Activated CD4-positive, alpha-beta memory T cell treated with anti-CD3 and anti-CD28 coated beads, Interleukin-2, amount 10 ng/mL, durations not matched to agents 7 days and 5 days (primary cell): ENCODE measurements around the gene PEG3. TPM values are rescaled to one million over a fixed set of nuclear protein-coding genes. Genes with fewer than 3 reads are reported as not detected.

ENCODE experiments used
- CTCF ChIA-PET: fragments of 350-600 bp; sonication (Branson Sonifier 250); formaldehyde crosslinking; loops from one replicate; lab custom pipeline; 2021; ENCODE audit warnings: antibody characterized with exemption, inconsistent platforms; lab: Charles Lee
- POLR2A ChIA-PET: fragments of 350-600 bp; sonication (Branson Sonifier 250); formaldehyde crosslinking; loops from one replicate; lab custom pipeline; 2021; ENCODE audit warnings: antibody characterized with exemption; lab: Charles Lee
- DNase-seq: peaks from one replicate; pipeline ENCODE4 v3.0.0-alpha.2; 2020
- H3K27ac Mint-ChIP-seq: one replicate; pipeline ENCODE4 v1.8.0; 2021; ENCODE audit warnings: mild to moderate bottlenecking, mixed read lengths
- H3K27me3 Mint-ChIP-seq: one replicate; pipeline ENCODE4 v1.8.0; 2021; ENCODE audit warnings: mixed read lengths
- H3K36me3 Mint-ChIP-seq: one replicate; pipeline ENCODE4 v1.8.0; 2021; ENCODE audit warnings: low read depth, mixed read lengths
- H3K4me1 Mint-ChIP-seq: one replicate; pipeline ENCODE4 v1.8.0; 2021; ENCODE audit warnings: mixed read lengths
- H3K4me3 Mint-ChIP-seq: one replicate; pipeline ENCODE4 v1.8.0; 2021; ENCODE audit warnings: mild to moderate bottlenecking, mixed read lengths
- H3K9me3 Mint-ChIP-seq: one replicate; pipeline ENCODE4 v1.8.0; 2021; ENCODE audit warnings: mixed read lengths
- total RNA-seq, 2 experiments: library from RNA; stranded (reverse); gene quantifications; one replicate each; pipeline ENCODE4 v1.2.3, GENCODE V29; 2021

Gene PEG3
- total RNA-seq, 2 experiments from 2014 or later = not detected

DNA sequence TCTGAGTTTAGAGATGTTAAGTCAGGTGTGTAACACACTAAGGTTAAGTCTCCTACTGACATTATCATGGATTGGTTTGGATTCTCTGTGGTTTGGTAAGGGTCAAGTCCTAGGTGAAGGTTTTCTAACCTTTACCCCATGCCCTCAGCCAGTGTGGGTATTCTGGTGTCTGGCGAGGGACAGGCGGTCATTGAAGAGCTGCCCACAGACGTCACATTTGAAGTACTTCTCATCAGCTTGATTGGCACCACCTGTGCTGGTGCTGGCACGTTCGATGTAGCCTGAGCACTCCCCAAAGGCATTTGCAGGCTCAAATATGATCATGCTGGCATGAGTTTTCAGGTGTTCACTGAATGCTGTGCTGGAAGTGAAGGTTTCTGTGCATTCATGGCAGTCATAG lies 27.0 kb downstream of the PEG3 start:
- CTCF ChIA-PET = no interaction called here
- DNase-seq = no peak
- H3K4me1 Mint-ChIP-seq = no peaks in the 10 kb centered on the region
- H3K27me3 Mint-ChIP-seq = no peaks in the 10 kb centered on the region
- peaks cover 56% of the 10 kb centered on the region for H3K9me3 Mint-ChIP-seq
- no peaks in the 10 kb centered on the region for H3K36me3 Mint-ChIP-seq
- no peak overlapping the region for H3K4me3 Mint-ChIP-seq
- no peak overlapping the region for H3K27ac Mint-ChIP-seq
- POLR2A ChIA-PET = no interaction called here

GRCh38 chr19:56811480-56811879 lies 29.0 kb downstream of the PEG3 start:
- H3K27me3 Mint-ChIP-seq = no peaks in the 10 kb centered on the region
- H3K27ac Mint-ChIP-seq = no peak overlapping the region
- DNase-seq = no peak
- no peaks in the 10 kb centered on the region for H3K4me1 Mint-ChIP-seq
- POLR2A ChIA-PET = no interaction called here
- CTCF ChIA-PET = no interaction called here
- no peaks in the 10 kb centered on the region for H3K36me3 Mint-ChIP-seq
- no peak overlapping the region for H3K4me3 Mint-ChIP-seq
- peaks cover 49% of the 10 kb centered on the region for H3K9me3 Mint-ChIP-seq

- H3K9me3 Mint-ChIP-seq = peaks cover 48% of the 10 kb centered on the region
- H3K36me3 Mint-ChIP-seq = no peaks in the 10 kb centered on the region
- ChIA-PET CTCF (no interaction called here), POLR2A (no interaction called here)
- H3K4me3 Mint-ChIP-seq = no peak overlapping the region
- H3K4me1 Mint-ChIP-seq = no peaks in the 10 kb centered on the region
- no peak for DNase-seq
- H3K27ac Mint-ChIP-seq = no peak overlapping the region
- H3K27me3 Mint-ChIP-seq = no peaks in the 10 kb centered on the region
These were observed 30.3 kb downstream of the PEG3 start for GRCh38 chr19:56810260-56810659.

DNA sequence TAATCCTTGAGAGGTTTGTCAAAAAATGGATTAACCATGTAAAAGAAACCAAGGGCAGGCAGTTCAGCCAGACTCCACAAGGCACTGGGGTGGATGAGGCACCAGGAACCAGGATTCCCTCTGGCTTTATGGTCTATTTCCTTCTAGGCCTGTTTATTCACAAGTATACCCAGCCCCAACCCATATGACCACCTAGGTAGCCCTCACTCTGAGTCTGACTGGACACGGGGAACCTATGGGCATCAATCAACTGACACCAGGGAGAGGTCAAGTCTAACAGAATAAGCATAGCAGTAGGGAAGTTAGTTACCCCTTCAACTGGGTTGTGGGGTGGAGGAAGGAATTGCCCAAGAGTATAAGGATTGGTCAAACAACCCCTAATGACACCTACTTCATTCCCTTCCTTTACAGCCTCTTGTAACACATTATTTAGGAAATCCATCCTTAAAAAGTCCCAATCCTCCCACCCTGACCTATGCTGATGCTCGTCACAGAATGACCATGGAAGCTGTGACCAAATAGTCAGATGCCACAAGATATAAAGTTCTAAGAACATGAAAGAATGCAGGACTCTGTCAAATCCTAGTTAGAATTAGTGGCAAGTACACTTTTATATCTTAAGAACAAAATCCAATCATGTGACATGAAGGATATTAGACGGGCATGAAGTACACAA lies 31.7 kb downstream of the PEG3 start:
- no peaks in the 10 kb centered on the region for H3K4me1 Mint-ChIP-seq
- CTCF ChIA-PET = no interaction called here
- no peak for DNase-seq
- no peaks in the 10 kb centered on the region for H3K27me3 Mint-ChIP-seq
- no peak overlapping the region for H3K27ac Mint-ChIP-seq
- H3K36me3 Mint-ChIP-seq = no peaks in the 10 kb centered on the region
- POLR2A ChIA-PET = no interaction called here
- peaks cover 42% of the 10 kb centered on the region for H3K9me3 Mint-ChIP-seq
- H3K4me3 Mint-ChIP-seq = no peak overlapping the region

- H3K9me3 Mint-ChIP-seq = peaks cover 51% of the 10 kb centered on the region
- ChIA-PET POLR2A (no interaction called here), CTCF (no interaction called here)
- no peaks in the 10 kb centered on the region for H3K36me3 Mint-ChIP-seq
- DNase-seq = no peak
- H3K4me3 Mint-ChIP-seq = no peak overlapping the region
- no peaks in the 10 kb centered on the region for H3K27me3 Mint-ChIP-seq
- no peaks in the 10 kb centered on the region for H3K4me1 Mint-ChIP-seq
- no peak overlapping the region for H3K27ac Mint-ChIP-seq
These were observed 33.9 kb downstream of the PEG3 start for GRCh38 chr19:56806639-56807038.

Other genes starting within 250 kb of the PEG3 start
- gene ZNF71, start 245.4 kb downstream of the PEG3 start, total RNA-seq = 1 to 10 TPM; 4.8 to 4.9 TPM
- under 1 TPM in 1 of 2 experiments, not detected in 1; 0.33 TPM for gene SMIM17, start 197.6 kb downstream of the PEG3 start, total RNA-seq
- gene ZNF835, start 169.0 kb downstream of the PEG3 start, total RNA-seq = under 1 TPM; 0.23 to 0.68 TPM
- gene ZIM2, start within 50 bp of the PEG3 start, total RNA-seq = not detected